ENCODE results near the gene PHAF1. TPM values are rescaled to one million over a fixed set of nuclear protein-coding genes. Genes with fewer than 3 reads are reported as not detected.

Gene PHAF1
- total RNA-seq, 1 experiment from 2014 or later, result 21.9 TPM

DNA sequence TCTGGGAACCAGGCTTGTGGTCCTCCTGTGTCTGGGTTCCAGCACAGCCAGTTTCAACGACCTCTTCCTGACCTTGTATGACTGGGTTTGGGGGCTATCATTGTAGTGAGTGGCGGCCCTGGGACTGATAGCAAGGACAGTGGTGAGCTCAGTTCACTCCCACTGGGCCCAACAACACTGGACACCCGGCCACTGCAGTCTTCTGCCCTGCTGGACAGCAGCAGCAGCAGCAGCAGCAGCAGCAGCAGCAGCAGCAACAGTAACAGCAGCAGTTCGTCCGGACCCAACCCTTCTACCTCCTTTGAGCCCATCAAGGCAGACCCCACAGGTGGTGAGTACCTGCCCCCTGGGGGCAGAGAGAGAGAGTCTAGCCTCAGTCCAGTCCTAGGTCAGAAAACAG, 85.9 kb downstream of the PHAF1 start:
- TF ChIP-seq, protein P1, sequence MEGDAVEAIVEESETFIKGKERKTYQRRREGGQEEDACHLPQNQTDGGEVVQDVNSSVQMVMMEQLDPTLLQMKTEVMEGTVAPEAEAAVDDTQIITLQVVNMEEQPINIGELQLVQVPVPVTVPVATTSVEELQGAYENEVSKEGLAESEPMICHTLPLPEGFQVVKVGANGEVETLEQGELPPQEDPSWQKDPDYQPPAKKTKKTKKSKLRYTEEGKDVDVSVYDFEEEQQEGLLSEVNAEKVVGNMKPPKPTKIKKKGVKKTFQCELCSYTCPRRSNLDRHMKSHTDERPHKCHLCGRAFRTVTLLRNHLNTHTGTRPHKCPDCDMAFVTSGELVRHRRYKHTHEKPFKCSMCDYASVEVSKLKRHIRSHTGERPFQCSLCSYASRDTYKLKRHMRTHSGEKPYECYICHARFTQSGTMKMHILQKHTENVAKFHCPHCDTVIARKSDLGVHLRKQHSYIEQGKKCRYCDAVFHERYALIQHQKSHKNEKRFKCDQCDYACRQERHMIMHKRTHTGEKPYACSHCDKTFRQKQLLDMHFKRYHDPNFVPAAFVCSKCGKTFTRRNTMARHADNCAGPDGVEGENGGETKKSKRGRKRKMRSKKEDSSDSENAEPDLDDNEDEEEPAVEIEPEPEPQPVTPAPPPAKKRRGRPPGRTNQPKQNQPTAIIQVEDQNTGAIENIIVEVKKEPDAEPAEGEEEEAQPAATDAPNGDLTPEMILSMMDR (IDR thresholded peaks at IDR 0.05; ENCODE audit: unreplicated experiment), result no peak
- Mint-ChIP-seq H3K36me3 (ENCODE audit: insufficient read depth, unreplicated experiment) (peaks cover 90% of the 10 kb centered on the region), H3K4me3 (ENCODE audit: low read depth, unreplicated experiment) (no peak overlapping the region), H3K27ac (ENCODE audit: unreplicated experiment) (no peak overlapping the region), H3K27me3 (ENCODE audit: unreplicated experiment) (no peaks in the 10 kb centered on the region), H3K9me3 (ENCODE audit: low read depth, unreplicated experiment) (no peaks in the 10 kb centered on the region), H3K4me1 (ENCODE audit: low read depth, unreplicated experiment) (peaks cover 47% of the 10 kb centered on the region)
- DNase-seq, result no peak
- intact Hi-C loops (cut with micrococcal nuclease; ENCODE audit: unreplicated experiment), result no loop called here
- BruUV-seq (replicated peaks), result no TSS peak
- CTCF ChIA-PET, result interaction anchor here (0.6 to 1.0 kb wide), 2 partner anchors 8 to 180 kb away, joined by 3 to 6 read pairs; no protein-coding TSS in a partner anchor

DNA sequence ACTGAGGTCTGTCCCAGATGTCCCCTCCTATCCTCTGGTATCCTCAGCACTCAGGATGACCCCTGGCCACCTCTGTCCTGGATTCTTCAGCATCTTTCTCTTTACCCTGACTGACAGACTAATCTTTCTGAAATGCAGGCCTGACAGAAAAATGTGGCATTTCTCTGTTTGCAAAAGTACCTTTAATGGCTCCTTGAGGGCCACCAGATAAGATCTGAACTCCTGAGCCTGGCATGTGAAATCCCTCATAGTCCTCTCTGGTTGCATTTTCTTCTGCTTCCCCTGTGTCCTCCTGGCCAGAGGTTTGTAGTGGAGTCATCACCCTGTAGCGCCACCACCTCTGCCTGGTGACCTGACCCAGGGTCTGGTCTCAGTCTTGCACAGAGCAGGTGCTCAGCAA, 87.1 kb downstream of the PHAF1 start:
- Mint-ChIP-seq H3K9me3 (ENCODE audit: low read depth, unreplicated experiment) (no peaks in the 10 kb centered on the region), H3K36me3 (ENCODE audit: insufficient read depth, unreplicated experiment) (peaks cover 95% of the 10 kb centered on the region), H3K27ac (ENCODE audit: unreplicated experiment) (no peak overlapping the region), H3K4me3 (ENCODE audit: low read depth, unreplicated experiment) (no peak overlapping the region), H3K27me3 (ENCODE audit: unreplicated experiment) (no peaks in the 10 kb centered on the region), H3K4me1 (ENCODE audit: low read depth, unreplicated experiment) (peaks cover 38% of the 10 kb centered on the region)
- no peak for DNase-seq
- intact Hi-C loops (cut with micrococcal nuclease; ENCODE audit: unreplicated experiment), result no loop called here
- CTCF ChIA-PET, result interaction anchor here (2.9 kb wide), 1 partner anchor 243 kb away, joined by 7 read pairs; no protein-coding TSS in a partner anchor
- TF ChIP-seq, protein P1 (IDR thresholded peaks at IDR 0.05; ENCODE audit: unreplicated experiment), result no peak
- BruUV-seq (replicated peaks), result no TSS peak

DNA sequence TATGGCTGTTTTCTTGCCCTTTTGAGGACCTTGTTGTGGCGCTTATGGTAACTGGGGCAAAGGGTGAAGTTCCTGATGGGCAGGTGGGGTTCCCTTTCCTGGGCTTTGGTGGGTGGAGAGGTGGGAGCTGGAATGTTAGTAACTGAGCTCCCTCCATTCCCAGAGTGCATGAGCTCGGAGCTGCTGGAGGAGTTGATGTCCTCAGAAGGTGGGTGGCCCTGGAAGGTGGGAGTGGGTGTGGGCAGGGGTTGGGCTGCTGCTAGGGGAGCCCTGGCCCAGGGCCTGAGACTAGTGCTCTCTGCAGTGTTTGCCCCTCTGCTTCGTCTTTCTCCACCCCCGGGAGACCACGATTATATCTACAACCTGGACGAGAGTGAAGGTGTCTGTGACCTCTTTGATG, 88.0 kb downstream of the PHAF1 start:
- H3K4me3 Mint-ChIP-seq (ENCODE audit: low read depth, unreplicated experiment), result no peak overlapping the region
- H3K27me3 Mint-ChIP-seq (ENCODE audit: unreplicated experiment), result no peaks in the 10 kb centered on the region
- intact Hi-C loops (cut with micrococcal nuclease; ENCODE audit: unreplicated experiment), result no loop called here
- CTCF ChIA-PET, result interaction anchor here (0.6 to 2.9 kb wide), 11 partner anchors 12 to 244 kb away, joined by 3 to 9 read pairs (median 5); partner anchors contain the start of genes FHOD1 and TMEM208
- H3K4me1 Mint-ChIP-seq (ENCODE audit: low read depth, unreplicated experiment), result peaks cover 38% of the 10 kb centered on the region
- TF ChIP-seq, protein P1 (IDR thresholded peaks at IDR 0.05; ENCODE audit: unreplicated experiment), result no peak
- H3K9me3 Mint-ChIP-seq (ENCODE audit: low read depth, unreplicated experiment), result no peaks in the 10 kb centered on the region
- BruUV-seq (replicated peaks), result no TSS peak
- H3K36me3 Mint-ChIP-seq (ENCODE audit: insufficient read depth, unreplicated experiment), result peaks cover 94% of the 10 kb centered on the region
- no peak for DNase-seq
- no peak overlapping the region for H3K27ac Mint-ChIP-seq (ENCODE audit: unreplicated experiment)

Other genes with a start within 250 kb of the PHAF1 start
- gene PDP2, start 229.4 kb upstream of the PHAF1 start, total RNA-seq (2022), result 25.0 and 27.2 TPM in 2 replicates
- not detected in 2 replicates for gene CDH16, start 191.1 kb upstream of the PHAF1 start, total RNA-seq (2022)
- 1.3 and 2.2 TPM in 2 replicates for gene RRAD, start 184.4 kb upstream of the PHAF1 start, total RNA-seq (2022)
- gene CIAO2B, start 175.5 kb upstream of the PHAF1 start, total RNA-seq (2022), result 121 and 126 TPM in 2 replicates
- 58.7 and 61.1 TPM in 2 replicates for gene CES2, start 174.4 kb upstream of the PHAF1 start, total RNA-seq (2022)
- 0.64 and 2.5 TPM in 2 replicates for gene CES3, start 148.7 kb upstream of the PHAF1 start, total RNA-seq (2022)
- gene CES4A, start 121.4 kb upstream of the PHAF1 start, total RNA-seq (2022), result not detected in 2 replicates
- gene CBFB, start 80.8 kb upstream of the PHAF1 start, total RNA-seq (2022), result 116 and 131 TPM in 2 replicates
- 6.8 and 8.0 TPM in 2 replicates for gene B3GNT9, start 41.1 kb downstream of the PHAF1 start, total RNA-seq (2022)
- gene TRADD, start 50.0 kb downstream of the PHAF1 start, total RNA-seq (2022), result 34.9 and 42.7 TPM in 2 replicates
- 32.0 and 36.6 TPM in 2 replicates for gene FBXL8, start 50.0 kb downstream of the PHAF1 start, total RNA-seq (2022)
- gene HSF4, start 54.8 kb downstream of the PHAF1 start, total RNA-seq (2022), result 57.1 and 60.7 TPM in 2 replicates
- gene NOL3, start 60.6 kb downstream of the PHAF1 start, total RNA-seq (2022), result 33.5 and 35.7 TPM in 2 replicates
- gene MATCAP1, start 74.0 kb downstream of the PHAF1 start, total RNA-seq (2022), result 33.1 and 36.5 TPM in 2 replicates
- 0.31 and 1.2 TPM in 2 replicates for gene EXOC3L1, start 80.2 kb downstream of the PHAF1 start, total RNA-seq (2022)
- 95.3 and 101 TPM in 2 replicates for gene E2F4, start 82.2 kb downstream of the PHAF1 start, total RNA-seq (2022)
- 31.9 and 43.2 TPM in 2 replicates for gene ELMO3, start 89.2 kb downstream of the PHAF1 start, total RNA-seq (2022)
- gene TMEM208, start 117.2 kb downstream of the PHAF1 start, total RNA-seq (2022), result 53.5 and 69.2 TPM in 2 replicates
- gene FHOD1, start 137.5 kb downstream of the PHAF1 start, total RNA-seq (2022), result 37.2 and 37.9 TPM in 2 replicates
- gene SLC9A5, start 139.0 kb downstream of the PHAF1 start, total RNA-seq (2022), result 2.4 and 4.4 TPM in 2 replicates
- gene PLEKHG4, start 169.6 kb downstream of the PHAF1 start, total RNA-seq (2022), result 5.5 and 9.2 TPM in 2 replicates
- 3.8 and 5.6 TPM in 2 replicates for gene KCTD19, start 216.8 kb downstream of the PHAF1 start, total RNA-seq (2022)
- gene LRRC36, start 216.9 kb downstream of the PHAF1 start, total RNA-seq (2022), result 7.1 and 9.2 TPM in 2 replicates

Measured in Calu3 (cell line).